ENCODE data around the gene TAF1A.

GRCh38 chr1:222539951-222540597 lies 49.7 kb downstream of the TAF1A start:
- TF ChIP-seq CTCF (conservative IDR thresholded peaks at IDR 0.05; ENCODE audit: low read depth, low read length) (no peak), EZH2 (IDR thresholded peaks at IDR 0.05; ENCODE audit: borderline replicate concordance, low read depth, low read length, poor library complexity, severe bottlenecking) (no peak)
